Left lung (tissue), 10 donors: ENCODE results near the gene CAMTA1. TPM values are rescaled to one million over a fixed set of nuclear protein-coding genes. Genes with fewer than 3 reads are reported as not detected.

ENCODE experiments used
- ATAC-seq: fragments of 200-7000 bp; cut with Tn5 transposase; one replicate; pipeline ENCODE4 v1.9.1; 2020; ENCODE audit warnings: moderate library complexity
- DNase-seq, 4 donors: peaks; one replicate each; pipeline ENCODE4 v3.0.0-alpha.2; 2013 to 2020
- H3K27ac ChIP-seq, 2 donors: fragments of 200-600 bp; sonication (generic) in 1 of 2; one replicate each; pipeline versions ENCODE4 v1.5.0 to v1.8.0; 2020 to 2021
- H3K27me3 ChIP-seq, 2 donors: fragments of 200-600 bp; sonication (generic) in 1 of 2; one replicate each; pipeline versions ENCODE4 v1.5.0 to v1.8.0; 2020 to 2021
- H3K36me3 ChIP-seq, 2 donors: fragments of 200-600 bp; sonication (generic) in 1 of 2; one replicate each; pipeline versions ENCODE4 v1.5.0 to v1.8.0; 2020 to 2021
- H3K4me1 ChIP-seq, 2 donors: fragments of 200-600 bp; one replicate each; pipeline ENCODE4 v1.8.0; 2021
- H3K4me3 ChIP-seq, 2 donors: fragments of 200-600 bp; sonication (generic) in 1 of 2; one replicate each; pipeline versions ENCODE4 v1.5.0 to v1.8.0; 2020 to 2021; ENCODE audit warnings: mild to moderate bottlenecking in 1 of 2
- H3K9me3 ChIP-seq, 2 donors: fragments of 200-600 bp; sonication (generic) in 1 of 2; one replicate each; pipeline versions ENCODE4 v1.5.0 to v1.8.0; 2020 to 2021
- intact Hi-C, 2 donors: fragments of 100-400 bp; cut with DNase I; formaldehyde crosslinking; loops; one replicate each; pipeline versions ENCODE4 v1.11.2 to v1.14.2; 2022
- polyA plus RNA-seq, 6 donors: library from polyadenylated mRNA; unstranded; fragments of 120-200 nt; gene quantifications; one replicate each; pipeline ENCODE4 v1.2.1, GENCODE V29; 2013; ENCODE audit not compliant: insufficient read length in 6 of 6
- total RNA-seq, 2 donors: library from RNA; stranded (reverse); fragmentation: NEBNext Ultra II Directional; extraction: Animal tissue kit (Norgen Biotek cat#: 25700); gene quantifications; one replicate each; pipeline ENCODE4 v1.2.1, GENCODE V29; 2021
- TF ChIP-seq, protein P1 (sequence below), 2 donors: fragments of 200-600 bp; sonication (generic) in 1 of 2; IDR thresholded peaks; one replicate each; pipeline versions ENCODE4 v1.5.0 to v1.8.0; 2021; ENCODE audit warnings: antibody characterized with exemption in 2 of 2
- donor health status: DM: no; HTN: yes; CAD: no.
- donor health status: DM: no; HTN: no; CAD: no.

CAMTA1 gene
- total and polyA plus RNA-seq, 8 donors: 42.7 to 69.1 (median 49.4) TPM

- TF ChIP-seq, protein P1, sequence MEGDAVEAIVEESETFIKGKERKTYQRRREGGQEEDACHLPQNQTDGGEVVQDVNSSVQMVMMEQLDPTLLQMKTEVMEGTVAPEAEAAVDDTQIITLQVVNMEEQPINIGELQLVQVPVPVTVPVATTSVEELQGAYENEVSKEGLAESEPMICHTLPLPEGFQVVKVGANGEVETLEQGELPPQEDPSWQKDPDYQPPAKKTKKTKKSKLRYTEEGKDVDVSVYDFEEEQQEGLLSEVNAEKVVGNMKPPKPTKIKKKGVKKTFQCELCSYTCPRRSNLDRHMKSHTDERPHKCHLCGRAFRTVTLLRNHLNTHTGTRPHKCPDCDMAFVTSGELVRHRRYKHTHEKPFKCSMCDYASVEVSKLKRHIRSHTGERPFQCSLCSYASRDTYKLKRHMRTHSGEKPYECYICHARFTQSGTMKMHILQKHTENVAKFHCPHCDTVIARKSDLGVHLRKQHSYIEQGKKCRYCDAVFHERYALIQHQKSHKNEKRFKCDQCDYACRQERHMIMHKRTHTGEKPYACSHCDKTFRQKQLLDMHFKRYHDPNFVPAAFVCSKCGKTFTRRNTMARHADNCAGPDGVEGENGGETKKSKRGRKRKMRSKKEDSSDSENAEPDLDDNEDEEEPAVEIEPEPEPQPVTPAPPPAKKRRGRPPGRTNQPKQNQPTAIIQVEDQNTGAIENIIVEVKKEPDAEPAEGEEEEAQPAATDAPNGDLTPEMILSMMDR (IDR thresholded peaks at IDR 0.05): peak; percentile 36 to 37
- DNase-seq (peak in 2 of 4 donors; percentile 2 to 20), ATAC-seq (peak; percentile 61)
- Histone ChIP-seq H3K4me3 (no peak overlapping the region), H3K9me3 (peaks cover 0 to 3% of the 10 kb centered on the region in 2 donors), H3K4me1 (no peaks in the 10 kb centered on the region), H3K27me3 (peaks cover 0 to 54% of the 10 kb centered on the region in 2 donors), H3K27ac (no peak overlapping the region), H3K36me3 (no peaks in the 10 kb centered on the region)
- intact Hi-C loops: no loop called here
These were observed 257.3 kb downstream of the CAMTA1 start for GRCh38 chr1:7042322-7043190.

DNA sequence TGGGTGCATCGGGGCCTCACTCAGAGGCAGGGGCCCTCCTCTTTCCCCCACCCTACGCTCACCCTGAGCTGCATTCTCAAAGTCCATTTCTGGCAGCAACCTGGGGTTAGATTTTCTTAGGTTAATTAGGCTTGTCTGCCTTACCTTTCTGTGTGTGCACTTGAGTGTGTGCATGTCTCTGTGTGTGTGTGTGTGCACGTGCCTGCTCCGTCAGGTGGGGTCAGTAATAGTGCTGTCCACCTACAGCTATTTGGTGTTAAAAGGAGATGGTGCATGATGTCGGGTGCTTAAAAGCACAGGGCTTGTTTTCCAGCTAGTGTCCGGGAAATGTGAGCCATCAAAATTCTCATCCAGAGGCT, 257.9 kb downstream of the CAMTA1 start:
- no peak for DNase-seq
- H3K27ac ChIP-seq: no peak overlapping the region
- TF ChIP-seq, protein P1 (IDR thresholded peaks at IDR 0.05): no peak
- no peak overlapping the region for H3K4me3 ChIP-seq
- H3K9me3 ChIP-seq: peaks cover 0 to 3% of the 10 kb centered on the region in 2 donors
- H3K36me3 ChIP-seq: no peaks in the 10 kb centered on the region
- no peaks in the 10 kb centered on the region for H3K4me1 ChIP-seq
- peaks cover 0 to 54% of the 10 kb centered on the region in 2 donors for H3K27me3 ChIP-seq
- ATAC-seq: no peak
- intact Hi-C loops: no loop called here

GRCh38 chr1:7043719-7044535, 258.7 kb downstream of the CAMTA1 start:
- no peaks in the 10 kb centered on the region for H3K4me1 ChIP-seq
- TF ChIP-seq, protein P1 (IDR thresholded peaks at IDR 0.05): no peak
- ATAC-seq (no peak), DNase-seq (no peak)
- no peaks in the 10 kb centered on the region for H3K36me3 ChIP-seq
- intact Hi-C loops: no loop called here
- peaks cover 0 to 54% of the 10 kb centered on the region in 2 donors for H3K27me3 ChIP-seq
- H3K27ac ChIP-seq: no peak overlapping the region
- H3K9me3 ChIP-seq: peaks cover 0 to 3% of the 10 kb centered on the region in 2 donors
- no peak overlapping the region for H3K4me3 ChIP-seq

- TF ChIP-seq, protein P1 (IDR thresholded peaks at IDR 0.05): no peak
- Histone ChIP-seq H3K9me3 (peaks cover 0 to 3% of the 10 kb centered on the region in 2 donors), H3K36me3 (no peaks in the 10 kb centered on the region), H3K4me1 (no peaks in the 10 kb centered on the region), H3K4me3 (no peak overlapping the region), H3K27me3 (peaks cover 0 to 56% of the 10 kb centered on the region in 2 donors), H3K27ac (no peak overlapping the region)
- ATAC-seq (no peak), DNase-seq (no peak)
- intact Hi-C loops: no loop called here
These were observed 260.6 kb downstream of the CAMTA1 start for GRCh38 chr1:7045897-7046296.

DNA sequence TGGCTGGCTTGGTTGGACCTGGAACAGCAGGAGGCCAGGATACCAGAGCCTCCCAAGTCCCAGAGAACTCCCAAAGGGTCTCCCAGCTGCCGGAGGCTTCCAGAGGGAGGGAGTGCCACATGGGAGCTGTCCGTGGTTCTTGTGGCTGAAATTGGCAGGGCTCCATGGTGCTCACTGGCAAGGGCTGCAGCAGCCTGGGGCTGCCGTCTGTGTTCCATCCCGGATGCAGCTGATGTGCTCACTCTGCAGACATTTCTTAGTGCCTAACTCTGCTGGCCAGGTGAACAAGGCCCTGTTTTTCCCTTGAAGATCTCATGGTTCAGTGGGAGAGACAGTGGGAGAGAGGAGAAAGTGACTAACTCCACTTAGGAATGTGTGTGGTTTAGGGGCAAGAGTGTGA, 261.1 kb downstream of the CAMTA1 start:
- ATAC-seq: peak; percentile 64
- peak in 3 of 4 donors; percentile 39 to 70 (median 41) for DNase-seq
- no peak overlapping the region for H3K27ac ChIP-seq

More for the DNA sequence above, 261.1 kb downstream of the CAMTA1 start:
- TF ChIP-seq, protein P1 (IDR thresholded peaks at IDR 0.05): no peak
- H3K9me3 ChIP-seq: peaks cover 0 to 3% of the 10 kb centered on the region in 2 donors
- intact Hi-C loops: no loop called here
- H3K27me3 ChIP-seq: peaks cover 0 to 53% of the 10 kb centered on the region in 2 donors
- no peaks in the 10 kb centered on the region for H3K4me1 ChIP-seq
- H3K36me3 ChIP-seq: no peaks in the 10 kb centered on the region
- no peak overlapping the region for H3K4me3 ChIP-seq
